Measurements from ENCODE around the gene STX11. TPM values are rescaled to one million over a fixed set of nuclear protein-coding genes. Genes with fewer than 3 reads are reported as not detected.
"Not testable (repeated sequence)": the region's sequence is repeated elsewhere in the genome, so short reads cannot be mapped to it uniquely, and the experiment has no call there.

The STX11 gene
- polyA plus RNA-seq, 1 donor (not counting 4 experiments of a cell fraction or from before 2014, with no cell fraction given): 0.28 TPM

DNA sequence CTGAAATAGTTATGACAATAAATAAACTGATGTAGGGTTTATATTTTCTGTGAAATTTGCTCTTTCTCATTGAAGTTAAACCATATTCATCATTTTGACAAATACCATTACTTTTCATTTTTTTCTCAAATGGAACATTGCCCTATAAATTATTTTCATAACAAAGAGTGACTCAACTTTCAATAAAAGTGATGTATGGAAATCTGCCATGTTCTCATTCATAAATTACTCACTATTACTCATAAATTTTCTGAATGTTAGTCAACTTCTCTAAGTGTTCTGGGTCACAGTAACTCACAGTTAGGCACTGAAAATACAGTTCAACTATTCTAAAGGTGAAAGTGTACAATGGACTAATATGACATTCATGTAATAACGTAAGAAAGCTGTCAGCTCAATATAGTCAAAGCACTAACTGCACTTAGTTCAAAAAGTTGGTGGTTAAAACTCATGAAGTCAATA, 19.0 kb upstream of the STX11 start:
- H3K27ac ChIP-seq (ENCODE audit: control insufficient read depth, insufficient read depth, low read length): peak overlapping the region; percentile 16
- FAIRE-seq (no peak), DNase-seq (ENCODE audit: low read depth, low spot score) (peak; percentile 21)

DNA sequence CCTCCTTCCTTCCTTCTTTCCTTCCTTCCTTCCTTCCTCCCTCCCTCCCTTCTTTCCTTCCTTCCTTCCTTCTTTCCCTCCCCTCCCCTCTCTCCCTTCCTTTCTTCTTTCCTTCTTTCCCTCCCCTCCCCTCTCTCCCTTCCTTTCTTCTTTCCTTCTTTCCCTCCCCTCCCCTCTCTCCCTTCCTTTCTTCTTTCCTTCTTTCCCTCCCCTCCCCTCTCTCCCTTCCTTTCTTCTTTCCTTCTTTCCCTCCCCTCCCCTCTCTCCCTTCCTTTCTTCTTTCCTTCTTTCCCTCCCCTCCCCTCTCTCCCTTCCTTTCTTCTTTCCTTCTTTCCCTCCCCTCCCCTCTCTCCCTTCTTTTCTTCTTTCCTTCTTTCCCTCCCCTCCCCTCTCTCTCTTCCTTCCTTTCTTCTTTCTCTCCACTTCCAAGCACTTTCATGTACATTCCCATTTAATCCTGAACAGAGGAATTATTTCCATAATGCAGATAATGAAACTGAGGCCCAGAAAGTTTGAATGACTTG, 18.1 kb upstream of the STX11 start:
- H3K4me3 ChIP-seq (ENCODE audit: control insufficient read depth in 2 of 3, extremely low read depth in 1 of 3, insufficient read depth in 2 of 3, low read depth in 1 of 3, low read length in 3 of 3); DNase-seq (ENCODE audit: low read depth, low spot score); H3K36me3 ChIP-seq (ENCODE audit: control insufficient read depth in 2 of 2, extremely low read depth in 1 of 2, insufficient read depth in 2 of 2, low read length in 2 of 2); H2AFZ ChIP-seq (ENCODE audit: control insufficient read depth, low read length); FAIRE-seq; H3K4me2 ChIP-seq (ENCODE audit: control insufficient read depth, extremely low read depth, insufficient read depth, low read depth, low read length); H3K9me1 ChIP-seq (ENCODE audit: control insufficient read depth, extremely low read depth, insufficient read depth, low read length); H3K79me2 ChIP-seq (ENCODE audit: control insufficient read depth, insufficient read depth, low read length); H3K27ac ChIP-seq (ENCODE audit: control insufficient read depth, insufficient read depth, low read length); H3K27me3 ChIP-seq (ENCODE audit: control insufficient read depth, extremely low read depth, insufficient read depth, low read length); dilution Hi-C loops (cut with MboI; ENCODE audit: extremely low pct_ligation_motif_present, low sequenced_read_pairs); H3K4me1 ChIP-seq (ENCODE audit: control insufficient read depth, extremely low read depth, insufficient read depth, low read length); H4K20me1 ChIP-seq (ENCODE audit: control insufficient read depth, extremely low read depth, insufficient read depth, low read length); H3K9ac ChIP-seq (ENCODE audit: control insufficient read depth, extremely low read depth, insufficient read depth, low read length); H3K9me3 ChIP-seq (ENCODE audit: control insufficient read depth, low read depth, low read length): not testable (repeated sequence)

More for the DNA sequence above, 19.0 kb upstream of the STX11 start:
- peak overlapping the region in 1 of 3 experiments; percentile 9 for H3K4me3 ChIP-seq (ENCODE audit: control insufficient read depth in 2 of 3, extremely low read depth in 1 of 3, insufficient read depth in 2 of 3, low read depth in 1 of 3, low read length in 3 of 3)
- dilution Hi-C loops (cut with MboI; ENCODE audit: extremely low pct_ligation_motif_present, low sequenced_read_pairs): no loop called here
- no peak for TF ChIP-seq EZH2 (IDR thresholded peaks at IDR 0.05; ENCODE audit: low read length)
- TF ChIP-seq, protein P1, sequence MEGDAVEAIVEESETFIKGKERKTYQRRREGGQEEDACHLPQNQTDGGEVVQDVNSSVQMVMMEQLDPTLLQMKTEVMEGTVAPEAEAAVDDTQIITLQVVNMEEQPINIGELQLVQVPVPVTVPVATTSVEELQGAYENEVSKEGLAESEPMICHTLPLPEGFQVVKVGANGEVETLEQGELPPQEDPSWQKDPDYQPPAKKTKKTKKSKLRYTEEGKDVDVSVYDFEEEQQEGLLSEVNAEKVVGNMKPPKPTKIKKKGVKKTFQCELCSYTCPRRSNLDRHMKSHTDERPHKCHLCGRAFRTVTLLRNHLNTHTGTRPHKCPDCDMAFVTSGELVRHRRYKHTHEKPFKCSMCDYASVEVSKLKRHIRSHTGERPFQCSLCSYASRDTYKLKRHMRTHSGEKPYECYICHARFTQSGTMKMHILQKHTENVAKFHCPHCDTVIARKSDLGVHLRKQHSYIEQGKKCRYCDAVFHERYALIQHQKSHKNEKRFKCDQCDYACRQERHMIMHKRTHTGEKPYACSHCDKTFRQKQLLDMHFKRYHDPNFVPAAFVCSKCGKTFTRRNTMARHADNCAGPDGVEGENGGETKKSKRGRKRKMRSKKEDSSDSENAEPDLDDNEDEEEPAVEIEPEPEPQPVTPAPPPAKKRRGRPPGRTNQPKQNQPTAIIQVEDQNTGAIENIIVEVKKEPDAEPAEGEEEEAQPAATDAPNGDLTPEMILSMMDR (optimal IDR thresholded peaks at IDR 0.05 in 1 of 3, IDR thresholded peaks at IDR 0.05 in 1 of 3, conservative IDR thresholded peaks at IDR 0.05 in 1 of 3; ENCODE audit: extremely low read depth in 1 of 3, insufficient read depth in 2 of 3, low read length in 3 of 3): no peak
- H3K9me3 ChIP-seq (ENCODE audit: control insufficient read depth, low read depth, low read length): no peaks in the 10 kb centered on the region
- H3K36me3 ChIP-seq (ENCODE audit: control insufficient read depth in 2 of 2, extremely low read depth in 1 of 2, insufficient read depth in 2 of 2, low read length in 2 of 2): no peaks in the 10 kb centered on the region
- H3K79me2 ChIP-seq (ENCODE audit: control insufficient read depth, insufficient read depth, low read length): no peaks in the 10 kb centered on the region
- no peaks in the 10 kb centered on the region for H3K9me1 ChIP-seq (ENCODE audit: control insufficient read depth, extremely low read depth, insufficient read depth, low read length)
- H3K27me3 ChIP-seq (ENCODE audit: control insufficient read depth, extremely low read depth, insufficient read depth, low read length): no peaks in the 10 kb centered on the region
- no peaks in the 10 kb centered on the region for H4K20me1 ChIP-seq (ENCODE audit: control insufficient read depth, extremely low read depth, insufficient read depth, low read length)
- no peak overlapping the region for H3K9ac ChIP-seq (ENCODE audit: control insufficient read depth, extremely low read depth, insufficient read depth, low read length)
- peak overlapping the region; percentile 39 for H3K4me2 ChIP-seq (ENCODE audit: control insufficient read depth, extremely low read depth, insufficient read depth, low read depth, low read length)
- no peak overlapping the region for H2AFZ ChIP-seq (ENCODE audit: control insufficient read depth, low read length)
- H3K4me1 ChIP-seq (ENCODE audit: control insufficient read depth, extremely low read depth, insufficient read depth, low read length): peaks cover 8% of the 10 kb centered on the region

Measured in keratinocyte (primary cell).